GM20431 (cell line): Measurements from ENCODE around the gene ZNF611.
"Not testable (repeated sequence)": the region's sequence is repeated elsewhere in the genome, so short reads cannot be mapped to it uniquely, and the experiment has no call there.

Experiments
- in situ Hi-C: fragments of 300-500 bp; cut with MseI, MboI; formaldehyde crosslinking; loops from one replicate; pipeline ENCODE4 v1.15.0; 2020; ENCODE audit warnings: low sequenced_read_pairs; ENCODE audit not compliant: unreplicated experiment

The ZNF611 gene

GRCh38 chr19:52687684-52688083 is 47.2 kb downstream of the ZNF611 start:
- in situ Hi-C loops = no loop called here

- in situ Hi-C loops = no loop called here
Observed at GRCh38 chr19:52685811-52686210, 49.0 kb downstream of the ZNF611 start.

GRCh38 chr19:52681216-52681615 is 53.6 kb downstream of the ZNF611 start:
- in situ Hi-C loops = not testable (repeated sequence)

GRCh38 chr19:52679598-52679997 is 55.2 kb downstream of the ZNF611 start:
- in situ Hi-C loops = no loop called here

GRCh38 chr19:52675239-52675638 is 59.6 kb downstream of the ZNF611 start:
- in situ Hi-C loops = not testable (repeated sequence)

- in situ Hi-C loops = no loop called here
Observed at GRCh38 chr19:52673014-52673413, 61.8 kb downstream of the ZNF611 start.

GRCh38 chr19:52670046-52670445 is 64.8 kb downstream of the ZNF611 start:
- in situ Hi-C loops = no loop called here

GRCh38 chr19:52669586-52669985 is 65.3 kb downstream of the ZNF611 start:
- in situ Hi-C loops = no loop called here

GRCh38 chr19:52667972-52668371 is 66.9 kb downstream of the ZNF611 start:
- in situ Hi-C loops = no loop called here

- in situ Hi-C loops = no loop called here
Observed at GRCh38 chr19:52666506-52666905, 68.3 kb downstream of the ZNF611 start.

- in situ Hi-C loops = no loop called here
Observed at GRCh38 chr19:52665529-52665928, 69.3 kb downstream of the ZNF611 start.

- in situ Hi-C loops = no loop called here
Observed at GRCh38 chr19:52665027-52665426, 69.8 kb downstream of the ZNF611 start.

- in situ Hi-C loops = no loop called here
Observed at GRCh38 chr19:52664461-52664860, 70.4 kb downstream of the ZNF611 start.

- in situ Hi-C loops = no loop called here
Observed at GRCh38 chr19:52662631-52663030, 72.2 kb downstream of the ZNF611 start.

GRCh38 chr19:52660981-52661380 is 73.9 kb downstream of the ZNF611 start:
- in situ Hi-C loops = no loop called here

GRCh38 chr19:52659013-52659412 is 75.8 kb downstream of the ZNF611 start:
- in situ Hi-C loops = no loop called here

- in situ Hi-C loops = no loop called here
Observed at GRCh38 chr19:52658595-52658994, 76.2 kb downstream of the ZNF611 start.

GRCh38 chr19:52653161-52653560 is 81.7 kb downstream of the ZNF611 start:
- in situ Hi-C loops = no loop called here
